IMR-90 (cell line): ENCODE results near the gene RNFT2. TPM values are rescaled to one million over a fixed set of nuclear protein-coding genes. Genes with fewer than 3 reads are reported as not detected.

Source experiments
- ATAC-seq: fragments of 200-7000 bp; cut with Tn5 transposase; 2 replicates; pipeline ENCODE4 v1.9.1; 2020; ENCODE audit warnings: low read depth, mild to moderate bottlenecking, moderate library complexity
- BruUV-seq: library from RNA; stranded (reverse); fragments of 400-500 nt; replicated peaks from 2 replicates; lab custom pipeline; 2021; lab: Mats Ljungman, UMichigan
- CTCF ChIA-PET: fragments of 300-600 bp; formaldehyde crosslinking; extraction: SDS; loops from one replicate; lab custom pipeline; 2021; ENCODE audit warnings: antibody characterized with exemption; lab: Yijun Ruan, JAX
- POLR2A ChIA-PET: fragments of 300-600 bp; sonication (Branson Sonifier 250); formaldehyde crosslinking; loops from one replicate; lab custom pipeline; 2022; ENCODE audit warnings: antibody characterized with exemption; ENCODE audit not compliant: unreplicated experiment; lab: Charles Lee
- DNase-seq: peaks from one replicate; pipeline ENCODE4 v3.0.0; 2013
- H2AFZ ChIP-seq: replicated peaks from 2 replicates; pipeline ENCODE3; 2013; ENCODE audit warnings: low read length, mild to moderate bottlenecking; ENCODE audit not compliant: poor library complexity
- H2AK5ac ChIP-seq: 2 replicates; pipeline ENCODE4 v1.6.1; 2013; ENCODE audit warnings: low read depth, low read length, inconsistent platforms
- H2AK9ac ChIP-seq: replicated peaks from 2 replicates; pipeline ENCODE3; 2013; ENCODE audit warnings: mild to moderate bottlenecking, low read depth, low read length, moderate library complexity; ENCODE audit not compliant: poor library complexity
- H2BK120ac ChIP-seq: 2 replicates; pipeline ENCODE4 v1.6.1; 2013; ENCODE audit warnings: low read depth, low read length, inconsistent platforms
- H2BK15ac ChIP-seq: 3 replicates; pipeline ENCODE4 v1.6.1; 2013; ENCODE audit warnings: low read depth, low read length, inconsistent platforms
- H2BK20ac ChIP-seq: 2 replicates; pipeline ENCODE4 v1.6.1; 2013; ENCODE audit warnings: low read depth, mild to moderate bottlenecking, inconsistent platforms, low read length, moderate library complexity
- H2BK5ac ChIP-seq: 2 replicates; pipeline ENCODE4 v1.6.1; 2013; ENCODE audit warnings: mild to moderate bottlenecking, low read depth, low read length, inconsistent platforms; ENCODE audit not compliant: poor library complexity, severe bottlenecking
- H3K14ac ChIP-seq: replicated peaks from 2 replicates; pipeline ENCODE4 v1.6.1; 2013; ENCODE audit warnings: low read depth, low read length, inconsistent platforms
- H3K18ac ChIP-seq: 2 replicates; pipeline ENCODE4 v1.6.1; 2013; ENCODE audit warnings: low read depth, low read length, control low read depth
- H3K23ac ChIP-seq: 2 replicates; pipeline ENCODE4 v1.6.1; 2013; ENCODE audit warnings: low read depth, low read length, inconsistent platforms
- H3K27ac ChIP-seq: 2 replicates; pipeline ENCODE4 v1.5.1; 2013; ENCODE audit warnings: mild to moderate bottlenecking, control low read depth, low read length; ENCODE audit not compliant: insufficient read depth
- H3K27me3 ChIP-seq: 2 replicates; pipeline ENCODE4 v1.6.1; 2013; ENCODE audit warnings: low read length; ENCODE audit not compliant: control insufficient read depth, insufficient read depth
- H3K36me3 ChIP-seq: 2 replicates; pipeline ENCODE4 v1.6.1; 2013; ENCODE audit warnings: low read length, mixed read lengths; ENCODE audit not compliant: control insufficient read depth, insufficient read depth
- H3K4ac ChIP-seq: 2 replicates; pipeline ENCODE4 v1.6.1; 2013; ENCODE audit warnings: low read depth, low read length, inconsistent platforms
- H3K4me1 ChIP-seq: 2 replicates; pipeline ENCODE4 v1.6.1; 2013; ENCODE audit warnings: low read length, mixed read lengths; ENCODE audit not compliant: control insufficient read depth, insufficient read depth
- H3K4me2 ChIP-seq: 2 replicates; pipeline ENCODE4 v1.6.1; 2013; ENCODE audit warnings: low read depth, mild to moderate bottlenecking, control low read depth, low read length, moderate library complexity
- H3K4me3 ChIP-seq: 2 replicates; pipeline ENCODE4 v1.5.1; 2013; ENCODE audit warnings: low read depth, mild to moderate bottlenecking, control low read depth, low read length, moderate library complexity; ENCODE audit not compliant: insufficient read depth
- H3K56ac ChIP-seq: 2 replicates; pipeline ENCODE4 v1.6.1; 2013; ENCODE audit warnings: low read length, inconsistent platforms; ENCODE audit not compliant: insufficient read depth; ENCODE audit errors: extremely low read depth
- H3K79me1 ChIP-seq, 2 experiments: 2 replicates each; pipeline ENCODE4 v1.6.1; 2013; ENCODE audit warnings: low read length in 2 of 2, inconsistent platforms in 1 of 2, low read depth in 1 of 2
- H3K9ac ChIP-seq: 2 replicates; pipeline ENCODE4 v1.6.1; 2013; ENCODE audit warnings: low read depth, low read length, control low read depth
- H3K9me1 ChIP-seq: 2 replicates; pipeline ENCODE4 v1.6.1; 2013; ENCODE audit warnings: low read length, inconsistent platforms; ENCODE audit not compliant: insufficient read depth
- H3K9me3 ChIP-seq: 2 replicates; pipeline ENCODE4 v1.6.1; 2013; ENCODE audit warnings: low read length; ENCODE audit not compliant: control insufficient read depth, insufficient read depth
- H4K20me1 ChIP-seq: 2 replicates; pipeline ENCODE4 v1.6.1; 2013; ENCODE audit warnings: low read length, inconsistent platforms; ENCODE audit not compliant: insufficient read depth
- H4K5ac ChIP-seq: 2 replicates; pipeline ENCODE4 v1.6.1; 2013; ENCODE audit warnings: mild to moderate bottlenecking, low read depth, low read length, control low read depth
- H4K8ac ChIP-seq, 2 experiments: 2 replicates each; pipeline ENCODE4 v1.6.1; 2013; ENCODE audit warnings: low read depth in 2 of 2, low read length in 2 of 2, control low read depth in 1 of 2, inconsistent platforms in 1 of 2
- H4K91ac ChIP-seq: 2 replicates; pipeline ENCODE4 v1.6.1; 2013; ENCODE audit warnings: low read depth, low read length, inconsistent platforms; ENCODE audit not compliant: insufficient read depth
- BHLHE40 ChIP-seq: fragments of 150-350 bp; IDR thresholded peaks from 2 replicates; pipeline ENCODE4 v1.6.1; 2016; ENCODE audit warnings: mild to moderate bottlenecking, low read depth, low read length
- CEBPB ChIP-seq: IDR thresholded peaks from 2 replicates; pipeline ENCODE4 v1.6.1; 2012; ENCODE audit warnings: low read depth, low read length, improper control_type of control experiment
- CHD1 ChIP-seq: IDR thresholded peaks from 2 replicates; pipeline ENCODE4 v1.6.1; 2012; ENCODE audit warnings: low read depth, low read length, improper control_type of control experiment
- ELK1 ChIP-seq: fragments of 150-350 bp; IDR thresholded peaks from 2 replicates; pipeline ENCODE4 v1.6.1; 2016; ENCODE audit warnings: low read depth, mild to moderate bottlenecking, low read length, moderate library complexity, borderline replicate concordance
- FOS ChIP-seq: fragments of 150-350 bp; IDR thresholded peaks from 2 replicates; pipeline ENCODE4 v1.6.1; 2016; ENCODE audit warnings: low read depth, low read length
- MAFK ChIP-seq: IDR thresholded peaks from 2 replicates; pipeline ENCODE4 v1.6.1; 2012; ENCODE audit warnings: low read depth, low read length, improper control_type of control experiment
- MAZ ChIP-seq: IDR thresholded peaks from 2 replicates; pipeline ENCODE4 v1.6.1; 2012; ENCODE audit warnings: low read depth, mild to moderate bottlenecking, low read length, improper control_type of control experiment, moderate library complexity, borderline replicate concordance
- MXI1 ChIP-seq: IDR thresholded peaks from 2 replicates; pipeline ENCODE4 v1.6.1; 2012; ENCODE audit warnings: low read depth, mild to moderate bottlenecking, low read length, moderate library complexity, borderline replicate concordance
- NFE2L2 ChIP-seq: fragments of 150-350 bp; IDR thresholded peaks from 2 replicates; pipeline ENCODE4 v1.6.1; 2016; ENCODE audit warnings: low read depth, mild to moderate bottlenecking, low read length
- POLR2A ChIP-seq: IDR thresholded peaks from 2 replicates; pipeline ENCODE4 v1.6.1; 2012; ENCODE audit warnings: mild to moderate bottlenecking, low read depth, low read length
- RAD21 ChIP-seq: IDR thresholded peaks from 2 replicates; pipeline ENCODE4 v1.6.1; 2012; ENCODE audit warnings: low read length, improper control_type of control experiment
- RCOR1 ChIP-seq: IDR thresholded peaks from 2 replicates; pipeline ENCODE4 v1.6.1; 2012; ENCODE audit warnings: mild to moderate bottlenecking, low read length, improper control_type of control experiment; ENCODE audit not compliant: insufficient replicate concordance
- RFX5 ChIP-seq: IDR thresholded peaks from 2 replicates; pipeline ENCODE4 v1.8.0; 2012; ENCODE audit warnings: low read depth, mild to moderate bottlenecking, low read length, moderate library complexity
- SMC3 ChIP-seq: fragments of 150-350 bp; IDR thresholded peaks from 2 replicates; pipeline ENCODE4 v1.6.1; 2016; ENCODE audit warnings: low read depth, mild to moderate bottlenecking, antibody characterized with exemption, low read length, moderate library complexity
- USF2 ChIP-seq: fragments of 150-350 bp; IDR thresholded peaks from 2 replicates; pipeline ENCODE4 v1.6.1; 2017; ENCODE audit warnings: mild to moderate bottlenecking, antibody characterized with exemption, low read length, low read depth
- WGBS, 2 experiments: methylation state at CpG; one replicate each; pipeline versions ENCODE4 v1.1.5 to v1.1.7; 2013; ENCODE audit warnings: missing lambda C conversion rate in 2 of 2; ENCODE audit not compliant: insufficient read length in 1 of 2; ENCODE audit errors: extremely low coverage in 2 of 2; 5-methylcytosine and 5-hydroxymethylcytosine counted together
- dilution Hi-C: fragments of 300-500 bp; cut with HindIII; formaldehyde crosslinking; loops from one replicate; pipeline ENCODE4 v1.14.3; 2018; ENCODE audit warnings: low sequenced_read_pairs; ENCODE audit not compliant: unreplicated experiment
- in situ Hi-C: fragments of 300-500 bp; cut with MboI; formaldehyde crosslinking; loops from 3 replicates; pipeline ENCODE4 v1.14.3; 2019; ENCODE audit warnings: low sequenced_read_pairs, inconsistent platforms, mixed read lengths
- intact Hi-C: fragments of 100-400 bp; cut with micrococcal nuclease; formaldehyde crosslinking; loops from 2 replicates; pipeline ENCODE4 v1.10.0; 2022
- polyA plus RNA-seq, 3 experiments: library from polyadenylated mRNA; depleted of rRNA; stranded (reverse); fragments of >200 nt; gene quantifications; 2 replicates each; pipeline ENCODE4 v1.2.3, GENCODE V29; 2012; ENCODE audit warnings: low replicate concordance in 1 of 3
- total RNA-seq: library from RNA; depleted of rRNA; stranded (reverse); fragments of >200 nt; gene quantifications from 2 replicates; pipeline ENCODE4 v1.2.3, GENCODE V29; 2012
- TF ChIP-seq, protein P1 (sequence below): conservative IDR thresholded peaks from 2 replicates; pipeline ENCODE4 v1.5.1; 2012; ENCODE audit warnings: mild to moderate bottlenecking, low read depth, low read length, improper control_type of control experiment

RNFT2 gene
- total and polyA plus RNA-seq, 2 of the 4 experiments (the other 2 are of a cell fraction) = 1.6 to 2.3 TPM

DNA sequence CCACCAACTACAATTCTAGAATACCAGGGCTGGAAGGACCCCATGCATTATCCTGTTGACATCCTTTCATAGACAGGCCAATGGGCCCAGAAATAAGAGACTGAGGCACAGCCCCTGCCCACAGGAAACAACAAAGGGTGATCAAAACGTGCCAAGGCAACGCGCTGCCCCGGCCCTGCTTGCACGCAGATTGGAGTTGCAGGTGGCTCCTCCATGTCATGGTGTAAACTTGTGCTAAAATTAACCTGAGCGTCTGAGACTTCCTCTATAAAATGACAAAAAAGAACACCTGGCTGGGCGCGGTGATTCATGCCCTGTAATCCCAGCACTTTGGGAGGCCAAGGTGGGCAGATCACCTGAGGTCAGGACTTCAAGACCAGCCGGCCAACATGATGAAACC lies 30.4 kb upstream of the RNFT2 start:
- Histone ChIP-seq H2AK5ac (no peak overlapping the region), H4K8ac (no peak overlapping the region), H2BK5ac (no peak overlapping the region), H3K4me1 (no peaks in the 10 kb centered on the region), H4K91ac (no peak overlapping the region), H2BK20ac (no peak overlapping the region), H3K27ac (no peak overlapping the region), H4K20me1 (no peaks in the 10 kb centered on the region), H2BK15ac (no peak overlapping the region), H3K9ac (no peak overlapping the region), H3K27me3 (no peaks in the 10 kb centered on the region; the same call in 1 of the 2 replicates), H3K56ac (no peak overlapping the region), H3K4me2 (no peak overlapping the region), H3K79me1 (no peaks in the 10 kb centered on the region), H3K36me3 (no peaks in the 10 kb centered on the region), H3K4me3 (no peak overlapping the region), H2AK9ac (no peak overlapping the region), H3K18ac (no peak overlapping the region), H3K9me1 (no peaks in the 10 kb centered on the region), H2AFZ (no peak overlapping the region), H3K23ac (no peak overlapping the region), H4K5ac (no peak overlapping the region), H3K4ac (no peak overlapping the region), H3K14ac (no peak overlapping the region), H3K9me3 (no peaks in the 10 kb centered on the region), H2BK120ac (no peak overlapping the region)
- no TSS peak for BruUV-seq
- dilution Hi-C loops = no loop called here
- POLR2A ChIA-PET = no interaction called here
- ATAC-seq (no peak), DNase-seq (no peak)
- intact Hi-C loops = loop anchor here (10.0 kb wide), 1 partner anchor 447 kb away; no protein-coding TSS in a partner anchor
- TF ChIP-seq FOS = no peak
- TF ChIP-seq CHD1 = no peak
- no peak for TF ChIP-seq RCOR1
- TF ChIP-seq NFE2L2 = no peak
- TF ChIP-seq RAD21 = no peak
- TF ChIP-seq SMC3 = no peak
- TF ChIP-seq USF2 = no peak
- no peak for TF ChIP-seq MAFK
- no peak for TF ChIP-seq MAZ
- no peak for TF ChIP-seq ELK1
- TF ChIP-seq MXI1 = no peak
- TF ChIP-seq RFX5 = no peak
- TF ChIP-seq POLR2A = no peak
- no peak for TF ChIP-seq CEBPB
- no peak for TF ChIP-seq BHLHE40
- TF ChIP-seq, protein P1, sequence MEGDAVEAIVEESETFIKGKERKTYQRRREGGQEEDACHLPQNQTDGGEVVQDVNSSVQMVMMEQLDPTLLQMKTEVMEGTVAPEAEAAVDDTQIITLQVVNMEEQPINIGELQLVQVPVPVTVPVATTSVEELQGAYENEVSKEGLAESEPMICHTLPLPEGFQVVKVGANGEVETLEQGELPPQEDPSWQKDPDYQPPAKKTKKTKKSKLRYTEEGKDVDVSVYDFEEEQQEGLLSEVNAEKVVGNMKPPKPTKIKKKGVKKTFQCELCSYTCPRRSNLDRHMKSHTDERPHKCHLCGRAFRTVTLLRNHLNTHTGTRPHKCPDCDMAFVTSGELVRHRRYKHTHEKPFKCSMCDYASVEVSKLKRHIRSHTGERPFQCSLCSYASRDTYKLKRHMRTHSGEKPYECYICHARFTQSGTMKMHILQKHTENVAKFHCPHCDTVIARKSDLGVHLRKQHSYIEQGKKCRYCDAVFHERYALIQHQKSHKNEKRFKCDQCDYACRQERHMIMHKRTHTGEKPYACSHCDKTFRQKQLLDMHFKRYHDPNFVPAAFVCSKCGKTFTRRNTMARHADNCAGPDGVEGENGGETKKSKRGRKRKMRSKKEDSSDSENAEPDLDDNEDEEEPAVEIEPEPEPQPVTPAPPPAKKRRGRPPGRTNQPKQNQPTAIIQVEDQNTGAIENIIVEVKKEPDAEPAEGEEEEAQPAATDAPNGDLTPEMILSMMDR = no peak
- CTCF ChIA-PET = no interaction called here
- 96% methylated on average over 5 of the region's 9 CpGs; no CpG with 5 or more reads in 1 of the 2 experiments for WGBS, 2 experiments
- in situ Hi-C loops = no loop called here
